Suprapubic skin (tissue), 4 donors: ENCODE results near the gene MYO9A.

Source experiments
- EP300 ChIP-seq: sonication (generic); formaldehyde crosslinking; IDR thresholded peaks from one replicate; pipeline ENCODE4 v1.6.1; 2017; ENCODE audit warnings: antibody characterized with exemption
- POLR2A ChIP-seq, 2 donors: fragments of 450-650 bp; IDR thresholded peaks; one replicate each; pipeline ENCODE4 v1.6.1; 2017; ENCODE audit warnings: antibody characterized with exemption in 2 of 2, mild to moderate bottlenecking in 2 of 2, moderate library complexity in 2 of 2
- POLR2AphosphoS5 ChIP-seq, 3 donors: sonication (generic); formaldehyde crosslinking; IDR thresholded peaks; one replicate each; pipeline ENCODE4 v1.6.1; 2017; ENCODE audit warnings: antibody characterized with exemption in 3 of 3
- TF ChIP-seq, protein P1 (sequence below), 2 donors: fragments of 200-600 bp in 1 of 2; fragments of 450-650 bp in 1 of 2; sonication (generic) in 1 of 2; IDR thresholded peaks; one replicate each; pipeline ENCODE4 v1.5.1; 2016 to 2019; ENCODE audit warnings: antibody characterized with exemption in 2 of 2, mild to moderate bottlenecking in 1 of 2, moderate library complexity in 1 of 2

GRCh38 chr15:72161361-72162132 lies 43.6 kb upstream of the MYO9A start:
- no peak for TF ChIP-seq EP300
- TF ChIP-seq POLR2AphosphoS5 (IDR thresholded peaks at IDR 0.05) = no peak
- TF ChIP-seq, protein P1, sequence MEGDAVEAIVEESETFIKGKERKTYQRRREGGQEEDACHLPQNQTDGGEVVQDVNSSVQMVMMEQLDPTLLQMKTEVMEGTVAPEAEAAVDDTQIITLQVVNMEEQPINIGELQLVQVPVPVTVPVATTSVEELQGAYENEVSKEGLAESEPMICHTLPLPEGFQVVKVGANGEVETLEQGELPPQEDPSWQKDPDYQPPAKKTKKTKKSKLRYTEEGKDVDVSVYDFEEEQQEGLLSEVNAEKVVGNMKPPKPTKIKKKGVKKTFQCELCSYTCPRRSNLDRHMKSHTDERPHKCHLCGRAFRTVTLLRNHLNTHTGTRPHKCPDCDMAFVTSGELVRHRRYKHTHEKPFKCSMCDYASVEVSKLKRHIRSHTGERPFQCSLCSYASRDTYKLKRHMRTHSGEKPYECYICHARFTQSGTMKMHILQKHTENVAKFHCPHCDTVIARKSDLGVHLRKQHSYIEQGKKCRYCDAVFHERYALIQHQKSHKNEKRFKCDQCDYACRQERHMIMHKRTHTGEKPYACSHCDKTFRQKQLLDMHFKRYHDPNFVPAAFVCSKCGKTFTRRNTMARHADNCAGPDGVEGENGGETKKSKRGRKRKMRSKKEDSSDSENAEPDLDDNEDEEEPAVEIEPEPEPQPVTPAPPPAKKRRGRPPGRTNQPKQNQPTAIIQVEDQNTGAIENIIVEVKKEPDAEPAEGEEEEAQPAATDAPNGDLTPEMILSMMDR (IDR thresholded peaks at IDR 0.05) = no peak
- no peak for TF ChIP-seq POLR2A (IDR thresholded peaks at IDR 0.05)
